ENCODE data around the gene RHBDL1.
A peak's percentile ranks its signal among the peaks of the same experiment; 100 is the strongest.

The RHBDL1 gene

GRCh38 chr16:658679-659571 lies 16.5 kb upstream of the RHBDL1 start:
- no peak for DNase-seq

GRCh38 chr16:659618-660017 lies 15.9 kb upstream of the RHBDL1 start:
- no peak for DNase-seq

DNA sequence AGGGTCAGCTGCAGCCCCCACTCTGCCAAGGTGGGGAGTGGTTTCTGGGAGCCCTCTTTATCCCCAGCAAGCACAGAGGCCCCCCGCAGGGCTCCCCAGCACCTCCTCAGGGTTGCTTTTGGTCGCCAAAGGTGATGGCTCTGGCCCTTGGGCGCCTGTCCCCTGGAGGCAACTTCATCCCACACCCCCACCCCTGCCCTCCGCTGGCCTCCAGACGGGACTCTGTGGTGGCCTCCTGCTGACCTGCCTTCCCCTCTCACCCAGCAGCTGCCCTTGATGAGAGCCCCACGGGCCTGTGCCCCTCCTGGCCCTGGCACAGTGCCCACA lies 15.4 kb upstream of the RHBDL1 start:
- no peak for DNase-seq

- peak; percentile 80 for DNase-seq
Measured at GRCh38 chr16:660459-661183, 14.8 kb upstream of the RHBDL1 start.

GRCh38 chr16:661184-661821 lies 14.2 kb upstream of the RHBDL1 start:
- DNase-seq = no peak

- no peak for DNase-seq
Measured at GRCh38 chr16:662095-662494, 13.4 kb upstream of the RHBDL1 start.

DNA sequence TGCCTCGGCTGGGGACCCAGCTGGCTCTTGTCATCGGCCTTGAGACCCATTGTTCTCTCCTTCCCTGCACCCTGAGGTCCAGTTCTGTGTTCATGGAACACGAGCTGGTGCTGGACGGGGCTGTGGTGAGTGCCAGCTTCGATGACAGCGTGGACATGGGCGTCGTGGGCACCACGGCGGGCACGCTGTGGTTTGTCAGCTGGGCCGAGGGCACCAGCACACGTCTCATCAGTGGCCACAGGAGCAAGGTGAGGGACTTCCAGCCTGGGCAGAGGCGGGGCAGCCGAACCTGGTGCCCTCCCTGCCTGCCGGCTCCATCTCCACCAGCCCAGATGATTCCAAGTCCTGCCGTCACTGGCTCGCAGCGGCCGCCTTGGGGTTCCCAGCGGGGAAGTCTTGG lies 12.9 kb upstream of the RHBDL1 start:
- no peak for DNase-seq

DNA sequence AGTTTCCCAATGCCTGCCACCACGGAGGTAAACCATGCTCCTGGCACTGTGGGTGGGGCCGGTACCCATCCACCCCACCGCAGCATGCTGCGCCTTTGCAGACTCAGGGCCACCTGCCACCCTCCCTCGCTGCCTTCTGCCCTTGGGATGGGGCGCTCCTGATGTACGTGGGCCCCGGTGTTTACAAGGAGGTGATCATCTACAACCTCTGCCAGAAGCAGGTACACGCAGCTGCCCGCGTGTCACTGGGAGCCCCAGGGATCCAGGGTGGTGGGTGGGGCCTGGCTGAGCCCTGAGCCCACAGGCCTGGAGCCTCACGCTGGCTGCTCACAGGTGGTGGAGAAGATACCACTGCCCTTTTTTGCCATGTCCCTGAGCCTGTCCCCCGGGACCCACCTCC lies 8.9 kb upstream of the RHBDL1 start:
- DNase-seq = no peak

- no peak for DNase-seq
Measured at GRCh38 chr16:667113-667779, 8.2 kb upstream of the RHBDL1 start.

- DNase-seq = peak; percentile 86
Measured at GRCh38 chr16:667780-668518, 7.5 kb upstream of the RHBDL1 start, which contains the start of gene RHOT2. Gene RHOT2 (plus strand): TSS chr16:668132. CDS start chr16:668200, 68 bp downstream.

GRCh38 chr16:668519-669171 lies 6.8 kb upstream of the RHBDL1 start:
- DNase-seq = no peak

- DNase-seq = no peak
Measured at GRCh38 chr16:669666-670065, 5.8 kb upstream of the RHBDL1 start.

DNA sequence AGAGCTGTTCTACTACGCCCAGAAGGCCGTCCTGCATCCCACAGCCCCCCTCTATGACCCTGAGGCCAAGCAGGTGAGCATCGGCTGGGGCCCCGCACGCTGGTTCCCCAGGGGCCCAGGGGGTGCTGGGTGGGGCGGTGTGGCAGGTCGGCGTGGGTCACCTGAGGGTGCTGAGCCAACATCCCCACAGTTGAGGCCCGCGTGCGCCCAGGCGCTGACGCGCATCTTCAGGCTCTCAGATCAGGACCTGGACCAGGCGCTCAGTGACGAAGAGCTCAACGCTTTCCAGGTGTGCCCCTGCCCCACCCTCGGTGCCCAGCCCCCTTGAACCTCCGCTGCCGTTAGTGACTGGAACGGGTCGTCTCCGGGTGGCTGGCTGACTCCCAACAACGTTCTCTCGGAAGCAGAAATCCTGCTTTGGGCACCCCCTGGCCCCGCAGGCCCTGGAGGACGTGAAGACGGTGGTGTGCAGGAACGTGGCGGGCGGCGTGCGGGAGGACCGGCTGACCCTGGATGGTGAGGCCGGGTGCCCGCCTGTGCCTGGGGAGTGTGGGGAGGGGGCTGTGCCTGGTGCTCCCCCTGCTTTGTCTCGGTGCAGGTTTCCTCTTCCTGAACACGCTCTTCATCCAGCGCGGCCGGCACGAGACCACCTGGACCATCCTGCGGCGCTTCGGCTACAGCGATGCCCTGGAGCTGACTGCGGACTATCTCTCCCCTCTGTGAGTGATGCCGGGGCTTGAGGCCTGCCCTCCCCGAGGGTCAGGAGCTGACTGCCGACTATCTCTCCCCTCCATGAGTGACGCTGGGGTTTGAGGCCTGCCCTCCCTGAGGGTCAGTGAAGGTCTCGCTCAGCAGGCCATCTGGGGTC lies 4.8 kb upstream of the RHBDL1 start:
- DNase-seq = no peak

DNA sequence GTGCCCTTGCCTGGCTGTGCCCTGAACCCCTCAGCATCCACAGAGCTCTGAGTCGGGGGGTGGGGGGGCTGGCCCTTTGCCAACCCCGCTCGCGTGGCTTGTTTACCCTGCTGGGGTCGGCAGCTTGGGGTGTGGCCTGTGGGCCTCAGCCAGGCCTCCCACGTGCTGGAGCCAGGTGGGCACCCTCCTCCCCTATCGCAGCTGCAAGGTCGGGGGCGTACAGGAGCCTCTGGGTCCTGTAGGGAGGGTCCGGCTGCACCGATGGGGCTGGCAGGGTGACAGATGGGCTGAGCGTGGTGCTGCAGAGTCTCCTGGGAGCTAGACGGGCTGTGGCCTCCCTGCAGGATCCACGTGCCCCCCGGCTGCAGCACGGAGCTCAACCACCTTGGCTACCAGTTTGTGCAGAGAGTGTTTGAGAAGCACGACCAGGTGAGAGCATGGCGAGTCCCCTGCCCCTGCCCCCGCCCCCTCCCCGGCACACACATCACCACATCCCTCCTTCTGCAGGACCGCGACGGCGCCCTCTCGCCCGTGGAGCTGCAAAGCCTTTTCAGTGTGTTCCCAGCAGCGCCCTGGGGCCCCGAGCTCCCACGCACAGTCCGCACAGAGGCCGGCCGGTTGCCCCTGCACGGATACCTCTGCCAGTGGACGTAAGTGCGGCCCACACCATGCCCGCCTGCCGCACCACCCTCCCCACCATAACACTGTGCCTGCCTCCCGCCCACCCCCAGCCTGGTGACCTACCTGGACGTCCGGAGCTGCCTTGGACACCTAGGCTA lies 3.9 kb upstream of the RHBDL1 start:
- no peak for DNase-seq

DNA sequence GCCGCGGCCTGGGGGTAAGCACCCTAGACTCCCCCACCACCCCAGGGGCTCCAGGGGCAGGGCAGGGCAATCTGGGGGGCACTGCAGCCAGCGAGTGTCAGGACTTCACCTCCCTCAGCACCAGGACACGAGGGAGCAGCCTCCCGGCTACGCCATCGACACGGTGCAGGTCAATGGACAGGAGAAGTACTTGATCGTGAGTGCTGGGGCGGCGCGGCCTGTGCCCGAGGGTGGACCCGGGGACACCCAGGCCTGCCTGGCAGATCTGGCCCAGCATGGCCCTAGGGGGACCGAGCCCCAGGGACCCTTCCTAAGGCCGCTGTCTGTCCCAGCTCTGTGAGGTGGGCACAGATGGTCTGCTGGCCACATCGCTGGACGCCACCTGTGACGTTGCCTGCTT lies 3.1 kb upstream of the RHBDL1 start:
- no peak for DNase-seq

- no peak for DNase-seq
Measured at GRCh38 chr16:672851-673250, 2.6 kb upstream of the RHBDL1 start.

GRCh38 chr16:673399-673991 lies 2.0 kb upstream of the RHBDL1 start:
- DNase-seq = no peak

DNA sequence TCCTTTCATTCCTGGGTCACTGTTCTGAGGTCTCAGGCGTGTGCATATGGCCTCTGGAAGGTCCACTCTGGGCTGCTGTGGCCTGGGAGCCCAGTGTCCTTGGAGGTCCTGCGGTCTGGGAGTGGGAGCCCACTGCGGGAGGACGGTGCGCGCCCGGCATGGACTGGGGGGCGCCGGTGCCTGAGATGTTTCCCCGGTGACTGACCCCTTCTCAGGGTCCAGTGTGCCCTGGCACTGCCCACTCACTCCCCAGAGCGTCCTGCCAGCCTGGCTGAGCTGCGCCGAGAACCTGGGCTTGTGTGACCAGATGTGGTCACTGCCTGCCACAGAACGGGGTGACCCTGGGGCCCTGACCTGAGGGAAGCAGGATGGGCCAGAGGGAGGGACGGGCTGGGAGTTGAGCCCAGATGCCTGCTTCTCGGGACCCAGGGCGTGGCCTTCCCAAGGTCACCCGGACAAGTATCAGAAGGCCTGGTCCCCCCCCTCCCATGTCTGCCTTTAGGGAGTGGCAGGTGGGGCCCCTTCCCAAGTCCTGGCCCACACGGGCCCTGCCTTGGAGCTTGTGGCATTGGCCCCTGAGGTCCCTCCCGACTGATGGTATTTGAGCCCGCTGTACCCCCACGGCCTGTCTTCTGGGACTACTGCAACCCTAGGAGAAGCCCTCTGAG lies 1.1 kb upstream of the RHBDL1 start:
- no peak for DNase-seq

Measured in T1000 (cell line).